GM23338 (cell line): ENCODE data around the gene PGP. TPM values are rescaled to one million over a fixed set of nuclear protein-coding genes. Genes with fewer than 3 reads are reported as not detected.

Experiments used
- ATAC-seq: fragments of 200-7000 bp; cut with Tn5 transposase; 3 replicates; pipeline ENCODE4 v1.9.1; 2020
- DNase-seq: peaks from one replicate; pipeline ENCODE4 v3.0.0-alpha.2; 2015; ENCODE audit warnings: low spot score
- H2AFZ ChIP-seq: fragments of 200-600 bp; sonication (generic); 2 replicates; pipeline ENCODE4 v1.8.0; 2016; ENCODE audit warnings: antibody characterized with exemption, mild to moderate bottlenecking, moderate library complexity
- H3F3A ChIP-seq: fragments of 200-600 bp; sonication (generic); replicated peaks from 2 replicates; pipeline ENCODE4 v1.8.0; 2017; ENCODE audit warnings: antibody characterized with exemption, mixed run types, low read depth
- H3K27ac ChIP-seq: fragments of 200-600 bp; sonication (generic); 2 replicates; pipeline ENCODE4 v1.6.1; 2016; ENCODE audit warnings: low read depth
- H3K27me3 ChIP-seq: fragments of 200-600 bp; sonication (generic); 2 replicates; pipeline ENCODE4 v1.8.0; 2016; ENCODE audit warnings: mild to moderate bottlenecking, mixed run types, moderate library complexity; ENCODE audit not compliant: insufficient read depth
- H3K36me3 ChIP-seq: fragments of 200-600 bp; sonication (generic); 2 replicates; pipeline ENCODE4 v1.8.0; 2016; ENCODE audit warnings: mild to moderate bottlenecking; ENCODE audit not compliant: insufficient read depth
- H3K4me1 ChIP-seq: fragments of 200-600 bp; sonication (generic); 2 replicates; pipeline ENCODE4 v1.8.0; 2016; ENCODE audit warnings: mild to moderate bottlenecking, moderate library complexity; ENCODE audit not compliant: insufficient read depth
- H3K4me2 ChIP-seq: fragments of 200-600 bp; sonication (generic); 2 replicates; pipeline ENCODE4 v1.7.1; 2017; ENCODE audit warnings: mixed run types
- H3K4me3 ChIP-seq: fragments of 200-600 bp; sonication (generic); 2 replicates; pipeline ENCODE4 v1.6.1; 2016; ENCODE audit warnings: mixed run types
- H3K79me2 ChIP-seq: fragments of 200-600 bp; sonication (generic); replicated peaks from 2 replicates; pipeline ENCODE4 v1.8.0; 2017; ENCODE audit warnings: mild to moderate bottlenecking; ENCODE audit not compliant: insufficient read depth
- H3K9me2 ChIP-seq: fragments of 200-600 bp; sonication (generic); 2 replicates; pipeline ENCODE4 v1.8.0; 2017; ENCODE audit not compliant: insufficient read depth
- H4K20me1 ChIP-seq: fragments of 200-600 bp; sonication (generic); replicated peaks from 2 replicates; pipeline ENCODE4 v1.8.0; 2017; ENCODE audit warnings: mild to moderate bottlenecking; ENCODE audit not compliant: insufficient read depth
- H3K27ac Mint-ChIP-seq: 2 replicates; pipeline ENCODE4 v1.8.0; 2020; ENCODE audit warnings: inconsistent platforms, mild to moderate bottlenecking, moderate library complexity, mixed read lengths
- H3K27me3 Mint-ChIP-seq: 3 replicates; pipeline ENCODE4 v1.8.0; 2022; ENCODE audit warnings: low read depth, mild to moderate bottlenecking, moderate library complexity, mixed read lengths, inconsistent platforms; ENCODE audit not compliant: insufficient read depth, poor library complexity
- H3K36me3 Mint-ChIP-seq: 3 replicates; pipeline ENCODE4 v1.8.0; 2021; ENCODE audit warnings: low read depth, mild to moderate bottlenecking, inconsistent platforms, moderate library complexity, mixed read lengths
- H3K4me1 Mint-ChIP-seq: 3 replicates; pipeline ENCODE4 v1.8.0; 2020; ENCODE audit warnings: mild to moderate bottlenecking, inconsistent platforms, mixed read lengths
- H3K4me3 Mint-ChIP-seq: 3 replicates; pipeline ENCODE4 v1.8.0; 2021; ENCODE audit warnings: moderate library complexity, mild to moderate bottlenecking, inconsistent platforms, mixed read lengths
- H3K9me3 Mint-ChIP-seq: 3 replicates; pipeline ENCODE4 v1.8.0; 2020; ENCODE audit warnings: moderate library complexity, mild to moderate bottlenecking, inconsistent platforms, mixed read lengths
- CREB1 ChIP-seq: fragments of 250-450 bp; sonication (Bioruptor Pico); IDR thresholded peaks from 2 replicates; pipeline ENCODE4 v1.5.0; 2020; ENCODE audit warnings: low read depth, mild to moderate bottlenecking, moderate library complexity
- CTCF ChIP-seq, 2 experiments: fragments of 200-600 bp in 1 of 2; sonication (generic) in 1 of 2; conservative IDR thresholded peaks; 2 replicates each; pipeline versions ENCODE4 v1.5.1 to v1.6.1; 2016 to 2017; ENCODE audit warnings: antibody characterized with exemption in 2 of 2, low read depth in 2 of 2, mild to moderate bottlenecking in 2 of 2, moderate library complexity in 1 of 2
- ETS1 ChIP-seq: IDR thresholded peaks from 2 replicates; pipeline ENCODE4 v1.6.1; 2016; ENCODE audit warnings: antibody characterized with exemption
- EZH2 ChIP-seq: fragments of 200-600 bp; sonication (generic); IDR thresholded peaks from one replicate; pipeline ENCODE4 v1.8.0; 2017; ENCODE audit warnings: antibody characterized with exemption, mild to moderate bottlenecking, low read depth; ENCODE audit not compliant: unreplicated experiment
- EZH2phosphoT487 ChIP-seq: fragments of 200-600 bp; sonication (generic); IDR thresholded peaks from one replicate; pipeline ENCODE4 v1.8.1; 2018; ENCODE audit warnings: antibody characterized with exemption; ENCODE audit not compliant: unreplicated experiment
- JUNB ChIP-seq: IDR thresholded peaks from one replicate; pipeline ENCODE4 v1.6.1; 2016; ENCODE audit warnings: antibody characterized with exemption; ENCODE audit not compliant: unreplicated experiment
- NANOG ChIP-seq: IDR thresholded peaks from 2 replicates; pipeline ENCODE4 v1.6.1; 2016; ENCODE audit warnings: antibody characterized with exemption, borderline replicate concordance
- POLR2AphosphoS5 ChIP-seq: IDR thresholded peaks from 2 replicates; pipeline ENCODE4 v1.6.1; 2016; ENCODE audit warnings: antibody characterized with exemption, low read depth
- REST ChIP-seq: IDR thresholded peaks from one replicate; pipeline ENCODE4 v1.6.1; 2018; ENCODE audit warnings: antibody characterized with exemption; ENCODE audit not compliant: unreplicated experiment
- STAT1 ChIP-seq: IDR thresholded peaks from one replicate; pipeline ENCODE4 v1.6.1; 2016; ENCODE audit warnings: antibody characterized with exemption; ENCODE audit not compliant: unreplicated experiment
- ZNF114 ChIP-seq: fragments of 250-450 bp; sonication (Bioruptor Pico); IDR thresholded peaks from 2 replicates; pipeline ENCODE4 v1.5.0; 2020; ENCODE audit warnings: mild to moderate bottlenecking, moderate library complexity
- ZNF331 ChIP-seq: fragments of 250-450 bp; sonication (Bioruptor Pico); IDR thresholded peaks from 2 replicates; pipeline ENCODE4 v1.5.0; 2020; ENCODE audit warnings: low read depth, mild to moderate bottlenecking, moderate library complexity
- ZNF462 ChIP-seq: fragments of 250-450 bp; sonication (Bioruptor Pico); IDR thresholded peaks from 2 replicates; pipeline ENCODE4 v1.5.0; 2020; ENCODE audit warnings: mild to moderate bottlenecking, moderate library complexity
- polyA plus RNA-seq: library from polyadenylated mRNA; unstranded; fragments of >200 nt; fragmentation: Nextera tagmentation; extraction: Ambion mirVana; gene quantifications from 2 replicates; pipeline ENCODE4 v1.2.1, GENCODE V29; 2016
- total RNA-seq: library from RNA; depleted of rRNA; stranded (reverse); fragments of >200 nt; shearing (Covaris generic); gene quantifications from 2 replicates; pipeline ENCODE4 v1.2.3, GENCODE V29; 2014

Gene PGP
- total and polyA plus RNA-seq, 2 experiments from 2014 or later = 44.4 to 80.3 TPM

GRCh38 chr16:2213817-2214718, 572 bp downstream of the PGP start:
- peak; percentile 40 for DNase-seq
- Histone ChIP-seq H3K4me1 (peaks cover 10% of the 10 kb centered on the region; the same call in 1 of the 2 replicates), H3F3A (peaks cover 37% of the 10 kb centered on the region; the same call in 1 of the 2 replicates), H3K27ac (no peak overlapping the region), H3K9me2 (no peaks in the 10 kb centered on the region), H3K79me2 (peaks cover 19% of the 10 kb centered on the region), H4K20me1 (peaks cover 18% of the 10 kb centered on the region), H3K4me2 (peak overlapping the region; percentile 84), H3K36me3 (0 out of 2 replicates have a peak, but pooled peaks cover 5% of the 10 kb centered on the region), H3K4me3 (peak overlapping the region; percentile 54), H3K27me3 (no peaks in the 10 kb centered on the region), H2AFZ (no peak overlapping the region)
- no peaks in the 10 kb centered on the region; the same call in 2 of the 3 replicates for H3K9me3 Mint-ChIP-seq
- H3K36me3 Mint-ChIP-seq = peaks cover 23% of the 10 kb centered on the region
- H3K27ac Mint-ChIP-seq = peak overlapping the region; percentile 70; the same call in 1 of the 2 replicates
- peaks cover 17% of the 10 kb centered on the region for H3K4me1 Mint-ChIP-seq
- H3K4me3 Mint-ChIP-seq = peak overlapping the region; percentile 82
- ATAC-seq = no peak
- H3K27me3 Mint-ChIP-seq = peaks cover 17% of the 10 kb centered on the region
- TF ChIP-seq EZH2 = no peak
- TF ChIP-seq POLR2AphosphoS5 = no peak
- no peak for TF ChIP-seq CTCF (conservative IDR thresholded peaks at IDR 0.05; ENCODE audit: low read depth in 2 of 2)
- TF ChIP-seq REST = no peak
- TF ChIP-seq ZNF462 (CRISPR knock-in tag) = no peak
- no peak for TF ChIP-seq EZH2phosphoT487
- no peak for TF ChIP-seq JUNB
- no peak for TF ChIP-seq ZNF331
- no peak for TF ChIP-seq NANOG
- no peak for TF ChIP-seq STAT1
- no peak for TF ChIP-seq ZNF114 (CRISPR knock-in tag)
- no peak for TF ChIP-seq CREB1
- TF ChIP-seq ETS1 = no peak
